ENCODE measurements around the gene NAGPA.

DNA sequence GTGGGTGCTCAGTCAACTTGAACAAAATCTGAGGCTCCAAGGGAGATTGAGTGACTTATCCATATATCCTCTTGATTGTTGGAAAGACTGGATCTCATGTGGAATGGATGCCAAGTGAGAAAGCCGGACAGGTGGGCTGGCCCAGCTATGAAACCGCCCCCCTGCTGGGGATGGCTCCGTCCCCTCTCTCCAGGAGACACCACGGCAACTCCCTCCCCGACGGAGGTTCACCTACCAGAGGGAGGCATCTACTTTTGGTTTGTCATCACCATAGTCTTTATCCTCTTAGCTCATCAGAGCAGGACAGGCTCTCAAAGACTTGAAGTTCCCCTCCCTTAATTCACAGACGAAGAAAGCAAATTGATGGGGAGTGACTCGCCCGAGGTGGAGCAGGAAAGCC is 36.1 kb upstream of the NAGPA start:
- TF ChIP-seq, protein P1, sequence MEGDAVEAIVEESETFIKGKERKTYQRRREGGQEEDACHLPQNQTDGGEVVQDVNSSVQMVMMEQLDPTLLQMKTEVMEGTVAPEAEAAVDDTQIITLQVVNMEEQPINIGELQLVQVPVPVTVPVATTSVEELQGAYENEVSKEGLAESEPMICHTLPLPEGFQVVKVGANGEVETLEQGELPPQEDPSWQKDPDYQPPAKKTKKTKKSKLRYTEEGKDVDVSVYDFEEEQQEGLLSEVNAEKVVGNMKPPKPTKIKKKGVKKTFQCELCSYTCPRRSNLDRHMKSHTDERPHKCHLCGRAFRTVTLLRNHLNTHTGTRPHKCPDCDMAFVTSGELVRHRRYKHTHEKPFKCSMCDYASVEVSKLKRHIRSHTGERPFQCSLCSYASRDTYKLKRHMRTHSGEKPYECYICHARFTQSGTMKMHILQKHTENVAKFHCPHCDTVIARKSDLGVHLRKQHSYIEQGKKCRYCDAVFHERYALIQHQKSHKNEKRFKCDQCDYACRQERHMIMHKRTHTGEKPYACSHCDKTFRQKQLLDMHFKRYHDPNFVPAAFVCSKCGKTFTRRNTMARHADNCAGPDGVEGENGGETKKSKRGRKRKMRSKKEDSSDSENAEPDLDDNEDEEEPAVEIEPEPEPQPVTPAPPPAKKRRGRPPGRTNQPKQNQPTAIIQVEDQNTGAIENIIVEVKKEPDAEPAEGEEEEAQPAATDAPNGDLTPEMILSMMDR (IDR thresholded peaks at IDR 0.05): no peak
- TF ChIP-seq POLR2A (IDR thresholded peaks at IDR 0.05): no peak
